Lung (tissue), 12 donors: ENCODE results near the gene AAR2. TPM values are rescaled to one million over a fixed set of nuclear protein-coding genes. Genes with fewer than 3 reads are reported as not detected.

Source experiments
- ATAC-seq: fragments of 200-7000 bp; cut with Tn5 transposase; one replicate; pipeline ENCODE4 v1.9.1; 2020; ENCODE audit warnings: moderate number of reproducible peaks; ENCODE audit not compliant: insufficient read depth, low FRiP score
- DNase-seq, 3 donors: peaks; one replicate each; pipeline ENCODE4 v3.0.0-alpha.2; 2013 to 2017
- H3K27ac ChIP-seq, 2 donors: one replicate each; pipeline ENCODE4 v1.5.1; 2013; ENCODE audit warnings: mild to moderate bottlenecking in 2 of 2, moderate library complexity in 2 of 2, control low read depth in 1 of 2, inconsistent platforms in 1 of 2, low read depth in 1 of 2, low read length in 1 of 2
- H3K27me3 ChIP-seq, 3 donors: one replicate each; pipeline ENCODE4 v1.5.1; 2013; ENCODE audit warnings: low read length in 2 of 3; ENCODE audit not compliant: control insufficient read depth in 3 of 3, insufficient read depth in 3 of 3
- H3K36me3 ChIP-seq, 4 donors: one replicate each; pipeline ENCODE4 v1.5.1; 2013; ENCODE audit warnings: low read length in 4 of 4, mild to moderate bottlenecking in 1 of 4, moderate library complexity in 1 of 4; ENCODE audit not compliant: control insufficient read depth in 4 of 4, insufficient read depth in 4 of 4
- H3K4me1 ChIP-seq, 5 donors: one replicate each; pipeline ENCODE4 v1.5.1; 2013; ENCODE audit warnings: low read length in 5 of 5, mild to moderate bottlenecking in 2 of 5, moderate library complexity in 1 of 5; ENCODE audit not compliant: control insufficient read depth in 5 of 5, insufficient read depth in 5 of 5
- H3K4me3 ChIP-seq: one replicate; pipeline ENCODE4 v1.5.1; 2013; ENCODE audit warnings: mild to moderate bottlenecking, control low read depth, moderate library complexity
- H3K9ac ChIP-seq, 2 donors: one replicate each; pipeline ENCODE4 v1.5.1; 2013; ENCODE audit warnings: low read length in 2 of 2, control low read depth in 1 of 2; ENCODE audit not compliant: insufficient read depth in 1 of 2
- H3K9me3 ChIP-seq, 4 donors: one replicate each; pipeline ENCODE4 v1.5.1; 2013; ENCODE audit warnings: low read length in 3 of 4, mild to moderate bottlenecking in 1 of 4, moderate library complexity in 1 of 4; ENCODE audit not compliant: control insufficient read depth in 4 of 4, insufficient read depth in 3 of 4
- WGBS, 2 donors: extraction: QIAGEN DNeasy Blood & Tissue Kit; methylation state at CpG; one replicate each; pipeline ENCODE4 v1.1.7; 2013; 5-methylcytosine and 5-hydroxymethylcytosine counted together
- polyA plus RNA-seq, 2 donors: library from polyadenylated mRNA; stranded (reverse); fragments of 200-250 nt; gene quantifications; one replicate each; pipeline ENCODE4 v1.2.1, GENCODE V29; 2013
- total RNA-seq, 2 donors: library from RNA; depleted of rRNA in 1 of 2; stranded (reverse); fragments of >200 nt in 1 of 2; gene quantifications; one replicate each; pipeline ENCODE4 v1.2.1, GENCODE V29; 2014 to 2021
- TF ChIP-seq, protein P1 (sequence below): IDR thresholded peaks from 2 replicates; pipeline ENCODE4 v1.5.1; 2012; ENCODE audit warnings: mild to moderate bottlenecking; ENCODE audit errors: control extremely low read depth, extremely low read depth
- donor health status: control.
- donor health status: control.
- donor health status: Bipolar disorder and iron deficiency.
- donor health status: healthy.
- donor health status: DM: yes; HTN: yes; CAD: no.

AAR2 gene
- total and polyA plus RNA-seq, 4 donors: 18.1 to 31.2 (median 29.3) TPM

DNA sequence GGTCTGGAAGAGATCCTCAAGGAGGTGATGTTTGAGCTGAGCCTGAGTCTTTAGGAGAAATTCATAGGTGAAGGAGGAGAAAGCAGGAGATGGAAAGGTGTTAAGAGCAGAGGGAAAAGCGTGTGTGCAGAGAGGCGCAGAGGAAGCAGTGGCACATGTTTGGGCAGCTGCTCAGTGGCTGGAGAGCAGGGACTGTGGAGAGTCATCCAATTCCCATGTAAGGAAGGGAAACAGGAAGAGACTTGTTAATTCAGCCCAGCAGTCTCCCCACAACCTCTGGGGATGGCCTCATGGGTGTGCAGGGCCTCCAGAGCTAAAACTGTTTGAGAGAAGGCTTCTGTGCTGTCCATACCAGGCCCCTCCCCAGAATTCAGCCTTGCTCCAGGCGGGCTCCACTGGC is 16.2 kb downstream of the AAR2 start:
- Histone ChIP-seq H3K9ac (no peak overlapping the region), H3K4me3 (no peak overlapping the region), H3K4me1 (no peaks in the 10 kb centered on the region), H3K36me3 (peaks cover 13 to 40% (median 27%) of the 10 kb centered on the region in 4 donors), H3K9me3 (no peaks in the 10 kb centered on the region), H3K27ac (no peak overlapping the region), H3K27me3 (no peaks in the 10 kb centered on the region)
- TF ChIP-seq, protein P1, sequence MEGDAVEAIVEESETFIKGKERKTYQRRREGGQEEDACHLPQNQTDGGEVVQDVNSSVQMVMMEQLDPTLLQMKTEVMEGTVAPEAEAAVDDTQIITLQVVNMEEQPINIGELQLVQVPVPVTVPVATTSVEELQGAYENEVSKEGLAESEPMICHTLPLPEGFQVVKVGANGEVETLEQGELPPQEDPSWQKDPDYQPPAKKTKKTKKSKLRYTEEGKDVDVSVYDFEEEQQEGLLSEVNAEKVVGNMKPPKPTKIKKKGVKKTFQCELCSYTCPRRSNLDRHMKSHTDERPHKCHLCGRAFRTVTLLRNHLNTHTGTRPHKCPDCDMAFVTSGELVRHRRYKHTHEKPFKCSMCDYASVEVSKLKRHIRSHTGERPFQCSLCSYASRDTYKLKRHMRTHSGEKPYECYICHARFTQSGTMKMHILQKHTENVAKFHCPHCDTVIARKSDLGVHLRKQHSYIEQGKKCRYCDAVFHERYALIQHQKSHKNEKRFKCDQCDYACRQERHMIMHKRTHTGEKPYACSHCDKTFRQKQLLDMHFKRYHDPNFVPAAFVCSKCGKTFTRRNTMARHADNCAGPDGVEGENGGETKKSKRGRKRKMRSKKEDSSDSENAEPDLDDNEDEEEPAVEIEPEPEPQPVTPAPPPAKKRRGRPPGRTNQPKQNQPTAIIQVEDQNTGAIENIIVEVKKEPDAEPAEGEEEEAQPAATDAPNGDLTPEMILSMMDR: no peak
- WGBS, 2 donors: 95 to 98% methylated on average over 3 of the region's 3 CpGs
- DNase-seq: no peak
- ATAC-seq: no peak

DNA sequence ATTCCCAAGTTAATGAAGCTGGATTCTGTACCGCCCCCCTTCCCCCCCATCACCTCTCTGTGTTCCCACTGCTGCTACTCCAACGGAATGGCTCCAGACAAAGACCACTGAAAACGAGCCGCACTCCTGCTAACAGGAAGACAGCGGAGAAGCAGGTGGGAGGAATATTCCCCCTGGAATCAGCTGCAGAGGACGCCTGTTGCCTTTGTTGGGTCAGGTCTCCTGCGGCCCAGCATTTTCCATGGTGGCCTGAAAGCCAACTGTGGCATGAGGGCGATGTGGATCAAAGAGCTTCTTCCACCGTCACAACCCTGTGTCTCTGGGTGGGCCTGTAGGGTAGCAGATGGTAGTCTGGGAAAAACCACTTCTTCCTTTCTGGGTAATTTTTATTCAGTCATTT is 16.8 kb downstream of the AAR2 start:
- H3K4me3 ChIP-seq: no peak overlapping the region
- no peak overlapping the region for H3K27ac ChIP-seq
- DNase-seq (no peak), ATAC-seq (no peak)
- TF ChIP-seq, protein P1: no peak
- H3K9ac ChIP-seq: no peak overlapping the region
- H3K9me3 ChIP-seq: no peaks in the 10 kb centered on the region
- WGBS, 2 donors: 94 to 99% methylated on average over 9 of the region's 9 CpGs
- H3K4me1 ChIP-seq: no peaks in the 10 kb centered on the region
- H3K27me3 ChIP-seq: no peaks in the 10 kb centered on the region
- peaks cover 13 to 38% (median 25%) of the 10 kb centered on the region in 4 donors for H3K36me3 ChIP-seq

DNA sequence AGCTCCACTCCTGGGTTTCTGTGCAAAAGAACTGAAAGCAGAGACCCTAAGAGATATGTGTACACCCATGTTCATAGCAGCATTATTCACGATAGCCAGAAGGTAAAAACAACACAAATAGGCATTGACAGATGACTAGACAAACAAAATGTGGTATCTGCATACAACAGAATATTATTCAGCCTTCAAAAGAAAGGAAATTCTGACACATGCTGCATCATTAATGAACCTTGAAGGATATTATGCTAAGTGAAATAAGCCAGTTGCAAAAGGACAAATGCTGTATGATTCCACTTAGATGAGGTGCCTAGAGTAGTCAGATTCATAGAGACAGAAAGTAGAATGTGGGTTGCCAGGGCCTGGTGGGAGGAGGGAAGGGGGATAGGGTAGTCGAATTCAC is 17.8 kb downstream of the AAR2 start:
- Histone ChIP-seq H3K9me3 (no peaks in the 10 kb centered on the region), H3K36me3 (peaks cover 9 to 38% (median 24%) of the 10 kb centered on the region in 4 donors), H3K4me1 (no peaks in the 10 kb centered on the region), H3K27me3 (no peaks in the 10 kb centered on the region), H3K9ac (no peak overlapping the region), H3K4me3 (no peak overlapping the region), H3K27ac (no peak overlapping the region)
- 75 to 93% methylated on average over 2 of the region's 2 CpGs for WGBS, 2 donors
- TF ChIP-seq, protein P1: no peak
- no peak for ATAC-seq
- DNase-seq: no peak

DNA sequence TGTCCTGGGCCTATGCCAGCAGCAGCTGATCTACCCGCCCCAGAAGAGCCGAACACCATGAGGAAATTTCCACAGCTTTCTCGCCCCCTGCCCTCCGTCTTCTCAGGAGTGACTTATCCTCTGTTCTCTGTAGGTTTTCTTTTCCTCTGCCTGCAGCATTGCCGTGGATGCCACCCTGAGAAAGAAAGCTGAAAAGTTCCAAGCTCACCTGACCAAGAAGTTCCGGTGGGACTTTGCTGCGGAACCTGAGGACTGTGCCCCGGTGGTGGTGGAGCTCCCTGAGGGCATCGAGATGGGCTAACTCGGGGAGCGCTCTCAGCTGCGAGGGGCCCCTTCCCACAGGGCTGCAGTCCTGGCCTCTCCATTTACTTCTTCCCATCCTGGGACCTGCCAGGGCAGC is 19.2 kb downstream of the AAR2 start:
- Histone ChIP-seq H3K27me3 (no peaks in the 10 kb centered on the region), H3K9me3 (no peaks in the 10 kb centered on the region), H3K4me1 (no peaks in the 10 kb centered on the region), H3K9ac (no peak overlapping the region), H3K36me3 (peaks cover 5 to 38% (median 23%) of the 10 kb centered on the region in 4 donors), H3K27ac (no peak overlapping the region), H3K4me3 (no peak overlapping the region)
- no peak for ATAC-seq
- TF ChIP-seq, protein P1: no peak
- no peak for DNase-seq
- WGBS, 2 donors: 96 to 100% methylated on average over 12 of the region's 12 CpGs
